HUDEP-2 (cell line): ENCODE results near the gene FNDC5.

Experiments
- DNase-seq, 76 experiments: peaks; one replicate each; lab custom pipeline; 2025; ENCODE audit not compliant: unreplicated experiment in 76 of 76; lab: John Stamatoyannopoulos, UW

Gene FNDC5

GRCh38 chr1:32867151-32867550 lies 3.6 kb downstream of the FNDC5 start:
- no peak for DNase-seq

DNA sequence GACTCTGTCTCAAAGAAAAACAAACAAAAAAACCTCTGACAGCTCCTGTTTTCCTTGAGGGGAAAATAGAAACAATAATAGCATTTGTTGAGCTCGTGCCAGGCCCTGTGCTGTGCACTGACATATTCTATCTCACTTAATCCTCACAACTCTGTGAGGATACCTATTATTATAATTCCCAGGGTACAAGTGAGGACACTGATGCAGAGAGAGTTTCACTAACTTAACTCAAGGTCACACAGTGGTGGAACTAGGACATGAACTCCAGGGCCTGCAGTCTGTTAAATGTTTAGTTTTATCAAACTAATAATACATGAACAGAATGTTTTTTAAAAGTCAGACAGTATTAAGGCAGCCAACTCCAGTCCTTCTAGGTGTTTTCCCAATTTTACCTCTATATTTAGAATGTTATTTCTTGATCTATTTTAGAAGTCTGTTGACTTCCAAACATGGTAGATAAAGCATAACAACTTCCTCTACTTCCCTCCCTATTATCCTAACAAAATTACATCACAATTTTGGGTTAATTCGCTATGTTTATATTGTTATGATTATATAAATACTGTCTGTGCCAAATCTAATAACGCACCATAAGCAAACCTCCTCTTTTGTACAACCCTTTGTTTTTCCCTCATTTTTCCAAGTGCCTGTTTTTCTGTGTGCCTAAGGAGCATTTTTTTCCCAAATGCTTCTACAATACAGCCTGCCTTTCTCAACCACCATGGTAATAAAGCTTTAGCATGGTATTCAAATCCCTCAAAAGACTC lies 4.9 kb downstream of the FNDC5 start:
- DNase-seq: no peak

DNA sequence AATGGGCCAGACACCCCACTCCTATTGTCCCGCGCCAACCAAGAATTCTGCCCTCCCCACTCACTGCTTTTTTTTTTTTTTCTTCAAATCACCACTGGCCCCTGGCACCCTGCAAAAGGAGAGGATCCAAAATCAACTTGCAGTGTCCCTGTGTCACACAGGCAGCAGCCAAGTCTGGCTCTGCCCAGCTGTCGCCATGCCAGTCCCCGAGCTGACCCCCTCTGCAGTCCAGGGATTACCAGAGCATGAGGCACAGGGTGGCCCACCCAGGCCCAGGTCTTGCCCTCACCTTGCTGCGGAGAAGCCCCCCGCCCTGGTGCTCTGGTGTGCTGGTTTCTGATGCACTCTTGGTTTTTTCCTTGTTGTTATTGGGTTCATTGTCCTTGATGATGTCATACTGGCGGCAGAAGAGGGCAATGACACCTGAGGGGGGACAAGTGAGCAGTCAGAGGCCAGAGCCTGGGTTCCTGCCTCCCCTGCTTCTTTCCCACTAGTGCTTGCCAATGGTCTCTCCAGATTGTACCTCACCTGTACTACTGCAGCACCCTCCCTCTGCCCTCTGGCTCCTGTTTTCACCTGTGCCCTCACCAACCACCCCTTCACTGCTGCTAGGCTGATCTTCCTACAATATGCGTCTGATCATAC lies 6.2 kb downstream of the FNDC5 start:
- DNase-seq: no peak

DNA sequence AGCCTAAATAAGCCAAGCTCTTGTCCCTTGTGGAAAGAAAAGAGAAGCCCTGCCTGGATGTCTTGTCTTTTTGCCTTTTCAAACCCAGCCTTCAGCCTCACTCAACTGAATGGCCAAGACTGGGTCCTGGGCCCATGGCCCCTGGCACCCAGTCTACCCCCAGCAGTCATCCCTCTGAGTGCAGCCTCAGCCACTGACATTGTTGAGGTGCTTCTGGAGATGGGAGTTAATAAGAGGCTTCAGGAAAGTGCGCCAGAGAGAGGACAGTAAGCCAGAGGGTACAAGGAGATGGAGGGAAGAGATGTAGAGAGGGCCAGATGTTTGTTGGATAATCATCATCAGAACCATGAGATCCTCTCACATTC lies 6.8 kb downstream of the FNDC5 start:
- DNase-seq: no peak

DNA sequence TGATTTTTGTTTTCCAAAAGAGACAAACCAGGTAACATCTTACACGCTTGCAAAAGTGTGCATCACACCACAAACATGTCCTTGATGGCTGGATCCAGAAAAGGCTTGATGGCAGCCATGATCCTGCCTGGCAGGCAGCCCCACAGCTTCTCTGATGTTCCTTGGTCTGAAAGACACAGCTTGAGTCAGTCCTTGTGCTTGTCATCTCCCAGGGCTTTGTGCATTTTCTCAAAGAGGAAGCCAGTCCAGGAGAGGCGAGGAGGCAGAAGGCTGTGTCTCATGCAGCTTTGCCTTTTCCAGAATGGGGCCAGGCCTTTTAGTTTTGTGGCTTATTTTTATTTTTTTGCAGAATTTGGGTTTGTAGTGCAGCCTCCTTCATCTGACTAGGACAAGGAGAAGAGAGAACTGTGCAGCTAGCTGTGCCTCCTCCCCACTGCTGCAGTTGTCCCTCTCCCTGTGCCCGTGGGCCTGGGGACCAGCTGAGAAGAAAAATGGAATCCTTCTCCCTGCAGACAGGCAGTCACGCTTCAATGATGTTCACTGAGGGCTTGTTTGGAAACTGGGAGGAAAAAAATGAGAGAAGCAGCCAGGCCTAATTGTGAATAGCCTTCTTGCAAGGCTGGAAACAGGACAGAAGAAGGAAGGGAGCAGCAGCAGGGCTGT lies 7.4 kb downstream of the FNDC5 start:
- no peak for DNase-seq

DNA sequence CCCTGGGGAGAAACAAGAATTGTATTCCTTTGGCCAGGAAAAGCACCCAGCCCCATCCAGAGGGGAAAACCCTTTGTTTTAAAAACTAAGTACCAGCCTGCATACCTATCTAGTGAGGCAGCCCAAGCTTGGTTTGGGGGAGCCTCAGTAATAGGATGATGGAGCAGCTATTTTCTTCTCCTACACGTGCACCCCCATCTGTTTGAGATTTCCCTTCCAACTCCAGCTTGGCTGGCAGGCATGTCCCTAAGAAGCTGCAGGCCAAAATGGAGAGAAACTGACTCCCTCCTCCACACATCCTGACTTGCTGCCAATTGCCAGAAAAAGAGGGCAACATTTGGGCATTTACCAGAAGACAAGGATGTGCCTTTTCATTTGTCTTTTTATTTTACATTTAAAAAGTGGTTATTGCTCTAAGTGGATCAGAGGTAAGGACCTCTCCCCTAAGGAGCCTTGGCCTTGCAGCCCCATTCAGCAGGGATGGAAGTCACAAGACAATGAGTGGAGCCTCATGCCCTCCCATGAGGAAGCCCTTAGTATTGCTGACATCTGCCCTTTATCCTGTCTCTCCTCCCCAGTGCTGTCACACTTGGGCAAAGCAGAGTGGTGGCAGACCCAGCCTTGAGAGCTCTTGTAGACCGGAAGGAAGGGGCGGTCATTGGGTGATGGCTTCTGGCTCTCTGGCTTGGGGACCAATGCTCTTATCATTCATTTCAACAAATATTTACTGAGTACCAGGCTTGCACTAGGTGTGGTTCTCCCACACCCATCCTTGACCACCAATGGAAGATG lies 8.6 kb downstream of the FNDC5 start:
- no peak for DNase-seq

- no peak for DNase-seq
Observed at GRCh38 chr1:32860566-32860965, 10.1 kb downstream of the FNDC5 start.

DNA sequence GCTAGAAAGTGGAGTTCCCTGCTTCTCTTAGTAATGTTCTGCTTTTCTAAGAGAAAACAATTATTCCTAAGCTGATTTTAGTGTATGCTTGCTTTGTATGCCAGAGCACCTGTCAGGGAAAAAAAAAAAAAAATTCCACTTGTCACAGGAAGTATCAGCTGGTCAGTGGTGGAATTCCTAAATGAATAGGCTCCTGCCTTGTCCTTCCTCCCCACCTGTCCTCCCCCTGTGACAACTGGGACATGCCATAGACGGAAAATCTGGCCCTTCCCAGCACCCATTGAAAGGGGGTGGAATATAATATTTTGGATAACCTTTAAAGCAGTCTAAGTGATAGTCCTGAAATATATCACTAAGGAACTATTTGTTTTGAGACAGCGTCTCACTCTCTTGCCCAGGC lies 10.8 kb downstream of the FNDC5 start:
- DNase-seq: no peak

GRCh38 chr1:32858791-32859190 lies 11.9 kb downstream of the FNDC5 start:
- no peak for DNase-seq

DNA sequence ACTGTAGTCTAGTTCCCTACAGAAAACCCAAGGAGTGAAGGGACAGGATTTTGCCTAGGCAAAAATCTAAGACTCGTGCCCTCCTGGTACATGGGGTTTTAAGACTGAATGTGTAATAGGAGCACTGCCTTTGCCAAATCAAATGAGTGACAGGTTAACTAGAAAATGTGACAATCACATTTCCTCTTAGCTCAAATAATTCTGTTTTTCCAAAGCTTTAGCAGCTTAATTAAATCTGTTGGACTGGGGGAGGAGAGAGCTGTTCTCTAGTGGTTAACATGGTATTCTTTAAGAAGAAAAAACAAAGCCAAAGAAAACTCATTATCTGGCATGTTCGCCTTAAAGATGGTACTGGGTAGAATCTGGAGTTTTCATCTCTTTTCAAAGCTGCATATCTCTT lies 12.6 kb downstream of the FNDC5 start:
- DNase-seq: no peak

GRCh38 chr1:32855861-32856617 lies 14.7 kb downstream of the FNDC5 start:
- DNase-seq: no peak

DNA sequence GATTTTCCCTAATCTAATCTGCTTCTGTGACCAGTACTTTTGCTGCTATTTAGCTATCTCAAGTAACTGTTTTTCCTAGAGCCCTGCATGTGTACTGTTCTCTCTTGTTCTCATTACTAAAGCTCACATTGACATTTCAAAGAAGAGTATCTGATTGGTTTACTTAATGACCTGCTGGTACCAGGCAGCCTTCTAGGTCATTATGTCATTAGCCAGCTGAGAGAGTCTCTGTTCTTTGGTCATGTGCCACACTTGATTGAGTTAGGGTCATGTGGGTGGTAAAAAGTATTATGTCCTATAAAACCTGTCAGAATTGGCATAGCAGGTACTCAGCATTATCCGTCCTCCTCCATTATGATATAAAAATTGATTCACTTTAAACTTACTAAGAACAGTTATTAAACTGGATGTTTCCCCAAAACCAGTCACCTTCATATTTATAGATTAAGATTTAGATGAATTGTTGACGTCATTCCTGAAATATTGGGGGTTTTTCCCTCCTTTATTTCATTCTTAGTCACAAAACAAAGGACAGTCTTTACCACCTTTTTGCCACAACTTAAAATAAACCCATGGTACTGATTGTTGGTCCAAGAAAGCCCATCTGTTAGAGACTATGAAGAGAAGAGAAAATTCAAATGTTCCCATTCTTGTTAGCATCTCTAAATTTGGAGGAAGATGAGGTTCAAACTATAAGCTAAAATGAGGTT lies 22.2 kb downstream of the FNDC5 start:
- no peak for DNase-seq

DNA sequence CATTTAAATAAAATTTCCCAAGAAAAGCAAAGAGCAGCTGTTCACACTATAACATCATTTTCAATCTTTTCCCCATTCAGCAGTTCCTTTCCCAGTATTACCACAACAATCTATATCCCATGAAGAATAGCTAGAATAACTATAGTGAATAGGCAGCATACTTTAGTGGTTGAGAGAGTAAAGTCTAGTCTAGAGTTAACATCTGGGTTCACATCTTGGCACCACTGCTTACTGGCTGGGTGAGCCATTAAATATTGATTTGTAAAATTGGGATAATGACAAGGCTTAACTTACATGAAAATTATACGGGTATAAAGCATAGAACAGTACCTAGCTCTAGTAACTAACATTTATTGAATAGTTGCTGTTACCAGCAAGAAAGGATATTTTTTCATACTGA lies 38.8 kb downstream of the FNDC5 start:
- DNase-seq: no peak

DNA sequence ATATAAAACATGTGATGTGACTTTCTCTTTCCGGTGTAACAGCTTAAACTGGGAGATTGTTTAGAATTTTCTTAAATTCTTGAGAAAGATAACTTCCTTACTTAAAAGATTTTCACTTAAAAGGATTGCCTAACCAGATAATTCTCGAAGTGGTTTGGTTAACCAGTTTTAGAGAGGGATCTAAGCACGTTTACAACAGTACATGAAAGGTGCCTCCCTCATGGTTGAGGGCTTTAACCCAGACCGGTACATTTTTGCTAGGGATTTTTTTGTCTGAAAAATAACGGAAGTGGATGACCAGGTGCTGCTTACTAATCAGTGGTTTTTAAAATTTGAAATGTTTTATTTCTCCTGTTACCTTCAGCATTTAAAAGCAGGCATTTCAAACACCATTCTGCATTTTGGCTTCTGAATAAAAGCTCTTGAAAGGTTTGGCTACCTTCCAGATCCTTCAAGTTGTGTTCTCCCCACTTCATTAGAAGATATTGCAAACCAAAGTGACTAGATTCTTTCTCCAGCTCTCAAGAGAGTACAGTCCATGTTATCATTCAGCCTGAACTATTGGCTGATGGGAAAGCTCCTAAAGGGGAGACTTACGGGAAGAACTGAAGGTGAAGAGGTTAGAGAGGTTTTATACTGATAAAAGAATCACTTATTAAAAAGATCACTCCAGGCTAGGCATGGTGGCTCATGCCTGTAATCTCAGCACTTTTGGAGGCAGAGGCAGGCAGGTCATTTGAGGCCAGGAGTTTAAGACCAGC lies 40.4 kb downstream of the FNDC5 start:
- no peak for DNase-seq

DNA sequence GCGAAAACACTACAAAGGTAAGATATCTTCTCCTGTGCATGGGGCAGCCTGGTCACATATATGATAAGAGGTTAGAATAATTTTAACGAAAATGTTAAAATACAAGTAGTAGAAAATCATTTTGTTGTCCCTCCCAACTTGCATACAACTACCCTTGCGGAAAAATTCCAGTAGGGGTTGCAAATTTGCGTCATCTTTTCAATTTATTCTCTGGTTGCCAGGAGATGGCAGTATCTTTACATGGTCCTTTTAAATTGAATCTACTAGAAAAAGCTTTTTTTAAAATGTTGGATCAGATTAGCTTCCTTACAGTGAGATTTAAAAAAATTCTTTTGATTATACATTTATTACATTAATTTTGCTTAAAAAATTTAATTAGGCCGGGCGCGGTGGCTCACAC lies 42.4 kb downstream of the FNDC5 start:
- DNase-seq: no peak

GRCh38 chr1:32825181-32825580 lies 45.5 kb downstream of the FNDC5 start:
- DNase-seq: no peak

GRCh38 chr1:32818804-32819541 lies 51.7 kb downstream of the FNDC5 start:
- peak in 1 of 76 experiments; percentile 13 for DNase-seq
